ENCODE data around the gene ZDHHC9.
A peak's percentile ranks its signal among the peaks of the same experiment; 100 is the strongest.
"Not testable (repeated sequence)": the region's sequence is repeated elsewhere in the genome, so short reads cannot be mapped to it uniquely, and the experiment has no call there.

The ZDHHC9 gene

DNA sequence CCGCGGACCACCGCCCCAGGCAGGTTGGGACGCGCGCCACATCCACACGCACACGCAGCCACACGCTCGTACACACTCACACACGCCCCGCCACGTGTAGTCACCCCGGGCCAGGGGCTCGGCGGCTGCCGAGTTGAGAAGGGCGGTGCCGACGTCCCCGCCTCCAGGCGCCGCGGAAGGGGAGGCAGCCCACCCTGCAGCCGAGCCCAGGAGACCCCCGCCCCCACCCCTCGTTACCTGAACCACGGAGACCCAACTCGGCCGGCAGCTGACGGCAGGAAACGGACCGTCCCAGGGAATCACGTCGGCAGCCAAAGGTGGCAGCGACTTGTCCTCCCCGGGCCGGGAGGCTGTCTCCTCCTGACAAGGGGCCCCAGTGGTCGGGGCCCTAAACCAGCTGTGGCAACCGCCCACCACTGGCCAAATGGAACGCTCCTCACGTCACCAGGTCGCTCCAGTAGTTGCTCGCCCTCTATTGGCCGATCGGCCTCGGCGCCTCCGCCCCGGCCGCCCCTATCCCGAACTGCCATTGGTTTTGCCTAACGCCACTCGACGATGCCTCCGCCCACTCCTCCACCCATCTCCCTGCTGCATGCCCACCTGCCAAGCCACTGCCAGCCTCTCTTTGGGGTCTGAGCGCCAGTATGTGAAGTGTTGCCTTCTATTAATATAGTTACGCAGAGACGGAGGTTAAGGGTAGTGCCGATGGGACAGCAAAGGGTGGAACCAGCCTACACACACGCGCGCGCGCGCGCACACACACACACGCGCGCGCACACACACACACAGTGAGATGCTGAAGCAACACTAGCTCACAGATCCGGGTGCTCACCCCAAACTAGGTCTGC, at the start of gene ZDHHC9:
TSS of gene ZDHHC9 (minus strand) at position 428 of the 848 bp plus-strand sequence. CDS start 1,941 bp downstream, outside the sequence.
- peak within 1 kb of the TSS; percentile 59 for H3K27ac ChIP-seq
- peak; percentile 20 for DNase-seq (ENCODE audit: low read depth, low spot score)

DNA sequence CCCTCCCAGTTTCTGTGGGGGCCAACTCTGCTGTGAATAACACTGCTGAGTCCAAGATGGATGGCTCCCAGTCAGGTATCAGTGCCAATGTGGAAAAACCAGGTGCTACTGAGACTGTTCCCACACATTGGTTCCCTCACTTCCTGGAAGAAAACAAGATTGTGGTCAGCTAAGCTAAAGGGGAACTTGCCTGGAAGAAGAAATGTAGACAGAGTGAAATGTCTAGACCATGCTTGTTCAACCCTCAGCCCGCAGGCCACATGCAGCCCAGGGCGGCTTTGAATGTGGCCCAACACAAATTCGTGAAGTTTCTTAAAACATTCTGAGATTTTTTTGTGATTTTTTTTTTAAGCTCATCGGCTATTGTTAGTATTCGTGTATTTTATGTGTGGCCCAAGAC, 33.7 kb upstream of the ZDHHC9 start:
- no peak for DNase-seq (ENCODE audit: low read depth, low spot score)
- peak overlapping the region; percentile 2 for H3K27ac ChIP-seq

DNA sequence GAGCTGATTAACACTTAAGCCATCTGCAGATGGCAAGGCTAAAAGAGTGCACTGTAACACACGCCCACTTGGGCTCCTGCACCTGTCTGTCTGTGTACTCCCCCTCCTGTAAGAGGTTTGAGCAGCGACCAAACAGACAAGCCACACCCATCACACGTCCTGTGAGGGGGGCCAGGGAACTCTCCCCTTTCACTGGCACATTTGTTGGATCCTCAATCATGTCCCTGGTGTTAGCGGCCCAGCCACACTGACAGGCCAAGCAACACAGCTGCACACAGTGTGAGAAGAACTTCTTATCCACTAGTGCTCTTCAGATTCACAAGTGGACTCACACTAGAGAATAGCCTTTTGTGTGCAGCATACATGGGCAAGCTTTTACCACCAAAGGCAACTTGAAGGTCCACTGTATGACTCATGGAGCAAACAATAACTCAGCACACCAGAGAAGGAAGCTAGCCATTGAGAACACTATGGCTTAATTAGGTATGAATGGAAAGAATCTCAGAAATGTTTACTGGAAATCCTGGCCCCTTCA, 33.2 kb upstream of the ZDHHC9 start:
- H3K27ac ChIP-seq: peak overlapping the region; percentile 2
- peak; percentile 6 for DNase-seq (ENCODE audit: low read depth, low spot score)

DNA sequence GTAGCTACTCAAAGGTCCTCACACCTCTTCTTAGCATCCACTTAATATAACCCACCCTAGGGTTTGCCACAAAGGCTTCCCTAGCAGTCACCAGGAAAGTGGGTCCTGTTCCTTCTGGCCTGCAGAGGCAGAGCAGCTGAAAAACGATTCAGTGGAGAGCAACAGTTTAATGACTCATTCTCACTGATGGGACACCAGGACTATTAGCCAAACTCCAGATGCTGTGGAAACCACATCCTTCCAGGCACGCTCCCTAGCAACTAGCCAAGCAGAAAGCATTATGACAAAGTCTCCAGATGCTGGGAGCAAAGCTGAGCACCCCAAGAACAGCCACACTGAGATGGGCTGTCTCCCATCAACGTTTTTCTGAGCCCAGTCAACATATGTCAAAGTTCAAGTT, 32.0 kb upstream of the ZDHHC9 start:
- peak; percentile 0 for DNase-seq (ENCODE audit: low read depth, low spot score)
- H3K27ac ChIP-seq: no peak overlapping the region

DNA sequence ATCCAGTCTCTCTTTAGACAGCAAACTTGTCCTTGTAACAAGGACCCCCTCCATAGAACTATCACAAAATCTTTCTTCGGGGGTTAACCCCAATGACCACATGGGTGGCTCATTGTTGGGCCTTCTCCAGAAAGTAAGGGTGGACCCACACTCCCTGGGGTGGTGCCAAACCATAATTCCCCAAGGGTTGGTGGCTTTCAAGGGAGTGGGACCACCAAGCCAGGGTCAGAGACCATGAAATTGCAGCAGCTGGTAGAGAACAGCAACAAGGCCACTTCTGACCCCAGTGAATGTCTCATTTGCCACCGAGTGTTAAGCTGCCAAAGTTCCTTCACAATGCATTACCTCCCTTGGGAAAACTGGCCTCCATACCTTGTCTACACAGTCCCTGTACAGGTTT, 28.8 kb upstream of the ZDHHC9 start:
- H3K27ac ChIP-seq: no peak overlapping the region
- DNase-seq (ENCODE audit: low read depth, low spot score): no peak

DNA sequence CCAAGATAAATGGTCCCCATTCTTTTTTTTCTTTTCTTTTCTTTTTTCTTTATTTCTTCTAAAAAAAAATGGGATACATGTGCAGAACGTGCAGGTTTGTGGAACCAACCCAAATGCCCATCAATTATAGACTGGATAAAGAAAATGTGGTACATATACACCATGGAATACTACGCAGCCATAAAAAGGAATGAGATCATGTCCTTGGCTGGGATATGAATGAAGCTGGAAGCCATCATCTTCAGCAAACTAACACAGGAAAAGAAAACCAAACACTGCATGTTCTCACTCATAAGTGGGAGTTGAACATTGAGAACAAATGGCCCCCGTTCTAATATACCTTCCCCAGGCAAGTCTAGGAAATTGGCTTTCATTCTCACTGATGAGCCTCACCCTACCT, 22.6 kb upstream of the ZDHHC9 start:
- not testable (repeated sequence) for DNase-seq (ENCODE audit: low read depth, low spot score); H3K27ac ChIP-seq

DNA sequence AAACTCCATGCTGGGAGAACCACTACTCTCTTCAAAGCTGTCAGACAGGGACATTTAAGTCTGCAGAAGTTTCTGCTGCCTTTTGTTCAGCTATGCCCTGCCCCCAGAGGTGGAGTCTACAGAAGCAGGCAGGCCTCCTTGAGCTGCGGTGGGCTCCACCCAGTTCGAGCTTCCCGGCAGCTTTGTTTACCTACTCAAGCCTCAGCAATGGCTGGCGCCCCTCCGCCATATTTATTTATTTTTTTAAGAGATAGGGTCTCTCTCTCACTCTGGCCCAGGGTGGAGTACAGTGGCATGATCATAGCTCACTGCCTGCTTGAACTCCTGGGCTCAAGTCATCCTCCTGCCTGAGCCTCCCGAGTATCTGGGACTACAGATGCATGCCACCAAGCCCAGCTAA, 15.4 kb upstream of the ZDHHC9 start:
- not testable (repeated sequence) for DNase-seq (ENCODE audit: low read depth, low spot score)

DNA sequence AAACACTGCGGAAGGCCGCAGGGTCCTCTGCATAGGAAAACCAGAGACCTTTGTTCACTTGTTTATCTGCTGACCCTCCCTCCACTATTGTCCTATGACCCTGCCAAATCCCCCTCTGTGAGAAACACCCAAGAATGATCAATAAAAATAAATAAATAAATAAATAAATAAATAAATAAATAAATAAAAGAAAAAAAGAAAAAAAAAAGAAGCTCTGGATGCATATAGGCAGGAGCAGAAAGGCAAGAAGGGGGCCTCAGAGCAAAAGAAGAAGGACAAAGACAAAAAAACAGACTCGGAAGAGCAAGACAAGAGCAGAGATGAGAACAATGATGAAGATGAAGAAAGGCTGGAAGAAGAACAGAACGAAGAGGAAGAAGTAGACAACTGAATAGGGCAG, 8.1 kb upstream of the ZDHHC9 start:
- DNase-seq (ENCODE audit: low read depth, low spot score); H3K27ac ChIP-seq: not testable (repeated sequence)

More for the DNA sequence above, 15.4 kb upstream of the ZDHHC9 start:
- not testable (repeated sequence) for H3K27ac ChIP-seq

DNA sequence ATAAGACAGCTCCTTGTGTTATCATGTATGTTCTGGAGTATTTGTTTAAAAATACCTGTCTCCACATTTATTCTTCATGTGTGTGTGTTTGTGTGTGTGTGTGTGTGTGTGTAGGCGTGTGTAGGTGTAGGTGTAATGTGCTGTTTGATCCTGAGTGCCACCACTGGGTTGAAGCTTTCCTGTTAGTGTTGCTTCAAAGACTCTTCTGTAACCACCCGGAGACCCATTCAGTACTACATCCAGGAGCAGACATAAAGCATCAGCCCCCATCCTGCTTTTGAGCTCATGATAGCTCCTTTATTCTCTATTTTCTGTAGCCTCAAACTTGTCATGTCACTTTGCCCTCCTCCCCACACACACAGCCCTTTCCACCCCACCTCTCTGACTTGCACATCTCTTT, 3.0 kb upstream of the ZDHHC9 start:
- no peak for DNase-seq (ENCODE audit: low read depth, low spot score)
- no peak overlapping the region for H3K27ac ChIP-seq

DNA sequence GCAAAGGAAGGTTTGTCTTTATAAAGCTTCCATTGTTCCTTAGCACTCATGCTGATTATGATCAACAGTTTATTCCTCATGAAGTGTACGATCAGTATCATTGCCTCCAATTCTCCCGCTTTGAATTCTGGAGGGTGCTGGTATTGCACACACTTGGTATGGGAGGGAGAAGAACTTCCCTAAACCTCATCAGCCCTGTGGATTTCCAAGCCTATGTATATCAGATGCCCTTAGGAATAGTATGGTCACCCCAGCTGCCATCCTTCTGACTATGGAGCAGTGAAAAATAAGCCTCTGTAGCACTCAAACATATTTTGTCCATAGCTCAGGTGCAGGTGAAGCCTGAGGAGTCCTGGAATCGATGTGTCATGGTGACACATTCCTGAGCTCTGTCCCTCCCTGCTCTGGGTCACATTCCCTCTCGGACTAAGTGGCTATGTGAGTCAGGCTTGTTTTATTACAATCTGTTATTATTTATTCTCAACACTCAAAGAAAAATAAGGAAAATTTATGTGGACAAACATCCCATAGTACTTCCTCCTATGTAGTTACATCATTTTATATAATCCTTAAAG, 2.0 kb upstream of the ZDHHC9 start:
- DNase-seq (ENCODE audit: low read depth, low spot score): no peak

DNA sequence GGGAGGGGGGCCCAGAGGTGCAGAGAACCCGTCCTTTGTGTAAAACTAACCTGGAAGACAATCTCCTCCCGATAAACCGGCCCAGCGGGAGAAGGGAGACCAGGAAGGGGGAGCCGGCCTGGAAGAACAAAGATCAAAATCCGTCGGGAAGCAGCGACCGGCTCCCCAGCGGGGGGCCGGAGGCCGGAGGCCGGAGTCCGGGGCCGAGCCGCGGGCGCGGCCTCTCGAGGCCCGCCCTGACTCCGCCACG, 552 bp downstream of the ZDHHC9 start:
- no peak for DNase-seq (ENCODE audit: low read depth, low spot score)
- H3K27ac ChIP-seq: peak overlapping the region; percentile 59

More for the DNA sequence above, 2.0 kb upstream of the ZDHHC9 start:
- H3K27ac ChIP-seq: peak overlapping the region; percentile 27

DNA sequence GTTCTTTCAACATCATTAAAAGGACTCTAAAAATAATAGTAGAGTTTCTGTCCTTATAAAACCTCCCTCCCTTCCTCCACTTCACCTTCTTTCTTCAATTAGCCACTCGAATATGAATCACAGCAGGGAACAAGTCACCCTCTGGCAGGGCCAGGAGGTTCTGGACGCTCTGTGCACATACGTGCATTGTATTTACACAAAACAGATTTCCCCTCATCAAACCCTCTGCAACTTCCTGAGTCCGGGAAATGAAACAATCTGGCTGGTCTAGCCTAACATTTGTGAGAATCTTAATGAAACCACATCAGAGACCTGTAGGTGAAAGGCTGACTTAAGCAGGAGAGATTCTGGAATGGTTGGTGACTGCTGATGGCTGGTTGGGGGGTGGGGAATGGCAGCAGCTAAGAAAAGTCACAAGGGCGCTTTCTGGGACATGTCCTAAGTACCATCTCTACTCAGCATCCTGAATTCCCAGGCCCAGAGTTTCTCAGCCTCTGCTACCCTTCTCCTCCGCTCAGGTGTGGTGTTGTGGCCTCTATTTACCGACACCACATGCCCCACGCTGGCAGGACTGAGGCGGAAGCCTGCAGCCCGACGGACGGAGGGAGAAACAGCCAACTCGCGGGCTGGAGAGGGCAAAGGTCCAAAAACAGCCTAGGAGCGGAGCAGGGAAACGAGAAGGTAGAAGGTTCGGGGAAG, 1.0 kb downstream of the ZDHHC9 start:
- DNase-seq (ENCODE audit: low read depth, low spot score): no peak
- peak overlapping the region; percentile 59 for H3K27ac ChIP-seq

DNA sequence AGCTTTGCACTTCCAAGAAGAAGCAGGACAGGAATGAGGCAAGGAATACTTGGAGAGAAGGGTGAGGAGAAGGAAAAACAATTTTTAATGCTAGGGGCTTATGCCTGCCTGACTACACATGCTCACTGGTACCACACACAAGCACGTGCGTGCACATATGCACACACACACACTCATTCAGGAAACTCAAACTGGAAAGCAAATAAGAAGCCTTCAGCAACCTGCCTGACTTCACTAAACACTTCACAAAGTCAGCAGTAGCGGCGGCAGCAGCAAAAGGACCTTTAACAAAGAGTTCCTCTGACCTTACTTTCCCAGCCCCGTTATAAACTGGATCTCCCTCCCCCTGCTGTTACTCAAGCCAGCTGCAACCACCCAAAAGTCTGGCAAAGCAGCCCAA, 3.3 kb downstream of the ZDHHC9 start:
- no peak for DNase-seq (ENCODE audit: low read depth, low spot score)
- H3K27ac ChIP-seq: no peak overlapping the region

DNA sequence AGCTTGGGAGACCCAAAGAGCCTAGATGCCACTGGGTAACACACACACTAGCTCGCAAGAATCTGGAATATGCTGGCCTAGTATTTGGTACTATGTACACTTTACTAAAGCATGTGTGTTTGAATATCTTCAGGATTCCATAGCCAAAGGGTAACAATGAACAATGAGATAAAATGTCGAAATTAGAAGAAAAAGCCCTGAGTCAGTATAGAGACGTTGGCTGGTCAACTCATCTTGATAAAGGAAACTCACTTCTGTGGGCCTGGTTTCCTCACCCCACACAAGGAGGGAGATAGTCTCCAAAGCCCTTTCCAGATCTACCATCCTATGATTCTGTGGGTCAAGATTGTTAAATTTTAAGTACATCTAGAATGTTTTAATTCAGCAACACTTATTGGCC, 6.9 kb downstream of the ZDHHC9 start:
- H3K27ac ChIP-seq: no peak overlapping the region
- DNase-seq (ENCODE audit: low read depth, low spot score): no peak

DNA sequence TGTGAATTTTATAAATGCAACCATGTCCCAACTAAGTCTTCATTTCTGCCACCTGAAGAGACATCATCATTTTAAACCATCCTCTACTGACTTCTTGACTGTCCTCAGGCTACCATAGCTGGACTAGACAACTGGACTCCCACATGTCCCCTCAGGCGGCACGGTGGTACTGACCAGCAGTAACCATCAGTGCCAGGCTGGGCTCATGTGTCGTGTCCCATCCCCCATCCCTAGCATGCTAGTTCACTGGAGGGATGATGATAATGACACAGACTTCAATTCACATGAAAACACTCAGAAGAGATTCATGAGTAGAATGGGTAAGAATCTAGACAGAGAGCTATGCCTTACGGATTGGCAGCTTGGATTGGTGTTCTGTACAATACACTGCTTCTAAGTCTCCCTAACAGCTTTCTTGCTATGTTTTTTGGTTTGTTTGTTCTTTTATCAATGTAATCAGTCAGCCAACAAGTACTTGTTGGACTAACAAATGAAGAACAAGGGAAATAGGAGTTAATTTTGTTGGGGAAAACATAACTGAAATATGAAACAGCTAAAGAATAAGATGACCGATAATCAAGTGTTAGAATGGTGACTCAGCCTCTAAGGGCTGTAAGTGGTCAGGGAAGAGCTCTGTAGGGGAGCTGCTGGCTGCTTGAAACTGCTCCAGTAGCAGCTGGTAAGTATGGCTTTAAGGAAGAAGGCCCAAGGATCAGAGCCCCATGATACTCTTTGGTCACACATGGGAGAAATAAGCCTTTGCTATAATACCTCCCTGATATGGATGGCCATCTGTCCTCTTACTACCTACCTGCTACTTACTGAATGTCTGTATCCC, 10.3 kb downstream of the ZDHHC9 start:
- no peak for DNase-seq (ENCODE audit: low read depth, low spot score)
- H3K27ac ChIP-seq: no peak overlapping the region

DNA sequence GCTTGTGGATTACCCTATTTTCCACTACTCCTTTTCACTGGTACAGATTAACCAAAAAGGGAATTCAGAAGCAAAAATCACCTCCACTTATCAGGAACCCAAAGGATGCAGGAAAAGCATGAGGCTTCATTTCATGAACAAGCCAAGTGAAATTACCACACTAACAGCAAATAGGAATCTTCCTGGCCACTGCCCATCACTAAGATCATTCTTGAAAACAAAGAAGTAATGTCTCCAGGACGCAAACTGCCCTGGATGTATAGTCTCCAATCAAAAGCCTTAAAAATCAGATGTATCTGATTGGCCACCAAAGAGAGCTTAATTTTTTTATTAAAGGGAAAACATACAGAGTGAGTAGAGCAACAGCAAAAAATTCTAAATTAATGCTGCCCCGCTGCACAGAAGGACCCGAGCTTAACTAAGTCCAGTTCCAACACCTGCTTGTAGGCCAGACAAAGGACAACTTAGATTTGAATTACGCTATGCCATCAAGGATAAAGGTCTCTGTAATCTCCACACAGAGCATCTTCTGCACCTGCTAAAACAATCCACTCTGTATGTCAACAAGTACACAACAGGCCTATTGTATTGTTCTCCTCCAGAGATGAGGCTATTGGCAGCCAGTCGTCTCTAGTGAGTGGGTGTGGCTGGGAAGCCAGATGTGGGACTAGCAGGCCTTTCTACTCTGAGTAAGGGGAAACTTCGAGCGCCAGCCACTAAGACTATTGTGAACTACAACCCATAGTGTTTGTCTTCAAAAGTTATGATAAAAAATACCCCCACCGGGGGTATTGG, 12.4 kb downstream of the ZDHHC9 start:
- no peak for DNase-seq (ENCODE audit: low read depth, low spot score)
- no peak overlapping the region for H3K27ac ChIP-seq

DNA sequence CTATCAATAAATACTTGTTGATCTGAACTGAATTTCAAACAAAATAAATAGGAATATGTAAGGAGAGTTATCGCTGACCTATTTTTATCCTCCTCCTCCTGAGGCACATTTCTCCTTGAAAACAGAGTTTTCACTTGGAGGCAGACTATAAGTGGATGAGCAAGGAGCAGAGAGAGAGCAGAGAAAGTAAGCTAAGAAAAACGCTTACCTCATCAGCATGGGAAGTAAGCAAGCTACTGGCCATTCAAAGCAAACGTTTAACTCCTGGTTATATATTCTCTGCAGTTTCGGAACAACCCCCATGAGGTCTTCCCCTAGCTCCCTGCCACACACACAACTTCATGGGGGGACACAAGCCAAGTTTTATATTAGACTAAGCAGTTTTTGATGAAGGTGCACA, 13.2 kb downstream of the ZDHHC9 start:
- DNase-seq (ENCODE audit: low read depth, low spot score): no peak
- no peak overlapping the region for H3K27ac ChIP-seq

DNA sequence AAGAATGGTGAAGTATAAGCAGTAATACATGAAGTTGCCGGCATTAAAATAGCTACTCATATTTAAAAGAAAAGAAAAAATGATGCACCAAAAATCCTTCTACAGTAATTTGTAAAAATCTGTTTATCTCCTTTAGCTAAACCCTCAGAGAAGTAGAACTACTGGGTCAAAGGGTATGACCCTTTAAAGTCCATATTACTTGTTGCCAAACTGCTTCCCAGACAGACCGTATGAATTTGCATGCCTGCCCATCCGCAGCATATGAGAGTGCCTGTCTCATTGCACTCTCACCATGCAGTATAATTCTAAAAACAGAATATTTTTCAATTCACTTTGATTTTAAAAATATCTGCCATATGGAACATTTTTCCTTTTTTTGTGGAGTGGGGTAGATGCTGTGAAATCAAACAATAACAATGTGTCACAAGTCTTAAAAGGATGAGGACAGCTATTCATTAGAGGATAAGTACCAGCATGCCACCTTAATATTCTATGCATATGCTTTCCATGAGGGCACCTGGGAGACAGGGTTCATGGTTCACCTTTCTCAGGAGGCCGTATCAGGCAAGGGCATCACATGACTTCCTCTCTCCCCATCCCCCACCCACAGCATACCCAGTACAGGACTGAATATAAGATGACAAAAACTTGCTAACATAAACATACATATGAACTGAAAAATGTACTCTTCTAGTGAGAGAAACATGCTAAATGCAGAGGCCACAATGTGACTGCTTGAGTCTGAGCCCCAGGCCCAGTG, 17.8 kb downstream of the ZDHHC9 start:
- no peak for DNase-seq (ENCODE audit: low read depth, low spot score)
- H3K27ac ChIP-seq: no peak overlapping the region

DNA sequence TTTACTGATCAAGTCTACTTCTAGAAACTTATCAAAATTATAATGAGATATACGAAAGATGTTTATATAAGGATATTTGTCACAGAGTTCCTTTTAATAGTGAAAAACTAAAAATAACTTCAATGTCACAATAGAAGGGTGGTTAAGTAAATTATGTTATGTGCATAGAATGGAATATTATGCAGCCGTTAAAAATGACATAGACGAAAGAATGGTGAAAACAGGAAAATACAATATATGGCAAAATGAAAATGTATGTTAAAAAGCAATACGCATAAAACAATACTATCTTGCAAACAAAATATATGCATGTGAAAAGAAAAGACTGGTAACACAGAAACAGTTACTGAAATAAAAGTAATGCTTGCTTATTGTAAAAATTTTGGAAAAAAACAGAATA, 19.1 kb downstream of the ZDHHC9 start:
- DNase-seq (ENCODE audit: low read depth, low spot score): no peak
- H3K27ac ChIP-seq: no peak overlapping the region
